Measurements from ENCODE around the gene RAD51B.

- no peak for TF ChIP-seq CTCF (conservative IDR thresholded peaks at IDR 0.05; ENCODE audit: low read depth, low read length)
- TF ChIP-seq EZH2phosphoT487 (IDR thresholded peaks at IDR 0.05; ENCODE audit: borderline replicate concordance, low read length), result no peak
- TF ChIP-seq EZH2 (IDR thresholded peaks at IDR 0.05; ENCODE audit: low read length, unreplicated experiment), result no peak
Measured at GRCh38 chr14:68414121-68414520, 594.5 kb downstream of the RAD51B start.

Measured in PC-3 (cell line).